GM18870 (cell line): ENCODE data around the gene PDIA6.
A peak's percentile ranks its signal among the peaks of the same experiment; 100 is the strongest.
"Not testable (repeated sequence)": the region's sequence is repeated elsewhere in the genome, so short reads cannot be mapped to it uniquely, and the experiment has no call there.

ENCODE experiments used
- ATAC-seq: cut with Tn5 transposase; IDR thresholded peaks from one replicate; pipeline ENCODE4 v1.9.1; 2021; ENCODE audit warnings: moderate library complexity; ENCODE audit not compliant: unreplicated experiment

Gene PDIA6

GRCh38 chr2:10813163-10814138, 866 bp upstream of the PDIA6 start:
- not testable (repeated sequence) for ATAC-seq

GRCh38 chr2:10811517-10811916, 1.1 kb downstream of the PDIA6 start:
- ATAC-seq = no peak

GRCh38 chr2:10810202-10811161, 2.1 kb downstream of the PDIA6 start:
- ATAC-seq = peak; percentile 43

- ATAC-seq = no peak
Measured at GRCh38 chr2:10806543-10806942, 6.0 kb downstream of the PDIA6 start.

- not testable (repeated sequence) for ATAC-seq
Measured at GRCh38 chr2:10805990-10806389, 6.6 kb downstream of the PDIA6 start.

- ATAC-seq = no peak
Measured at GRCh38 chr2:10802657-10803056, 9.9 kb downstream of the PDIA6 start.

GRCh38 chr2:10800163-10800562, 12.4 kb downstream of the PDIA6 start:
- no peak for ATAC-seq

GRCh38 chr2:10798783-10799182, 13.8 kb downstream of the PDIA6 start:
- ATAC-seq = no peak

GRCh38 chr2:10796703-10797102, 15.9 kb downstream of the PDIA6 start:
- no peak for ATAC-seq

- ATAC-seq = no peak
Measured at GRCh38 chr2:10795508-10796046, 17.0 kb downstream of the PDIA6 start.

GRCh38 chr2:10794876-10795275, 17.7 kb downstream of the PDIA6 start:
- ATAC-seq = no peak

GRCh38 chr2:10793816-10794215, 18.8 kb downstream of the PDIA6 start:
- ATAC-seq = no peak

- ATAC-seq = no peak
Measured at GRCh38 chr2:10792660-10793400, 19.8 kb downstream of the PDIA6 start.

- peak; percentile 52 for ATAC-seq
Measured at GRCh38 chr2:10792001-10792634, 20.5 kb downstream of the PDIA6 start.

- ATAC-seq = peak; percentile 52
Measured at GRCh38 chr2:10790228-10790973, 22.2 kb downstream of the PDIA6 start.

- no peak for ATAC-seq
Measured at GRCh38 chr2:10788855-10789254, 23.7 kb downstream of the PDIA6 start.

GRCh38 chr2:10787176-10787968, 25.2 kb downstream of the PDIA6 start:
- ATAC-seq = no peak

GRCh38 chr2:10786240-10786982, 26.2 kb downstream of the PDIA6 start:
- ATAC-seq = no peak
